ENCODE measurements around the gene PTPRG.

Gene PTPRG

GRCh38 chr3:61957259-61957658 lies 395.9 kb downstream of the PTPRG start:
- H3K36me3 ChIP-seq (ENCODE audit: insufficient read depth): no peaks in the 10 kb centered on the region
- no peak overlapping the region for H3K27ac ChIP-seq
- H3K27me3 ChIP-seq (ENCODE audit: insufficient read depth, low read depth): no peaks in the 10 kb centered on the region
- H3K4me2 ChIP-seq: no peak overlapping the region
- H3K9ac ChIP-seq: no peak overlapping the region
- no peaks in the 10 kb centered on the region for H3K79me2 ChIP-seq (ENCODE audit: insufficient read depth, low read depth)
- no peaks in the 10 kb centered on the region for H4K20me1 ChIP-seq (ENCODE audit: insufficient read depth)
- no peak overlapping the region for H2AFZ ChIP-seq (ENCODE audit: low read depth)
- TF ChIP-seq, protein P1, sequence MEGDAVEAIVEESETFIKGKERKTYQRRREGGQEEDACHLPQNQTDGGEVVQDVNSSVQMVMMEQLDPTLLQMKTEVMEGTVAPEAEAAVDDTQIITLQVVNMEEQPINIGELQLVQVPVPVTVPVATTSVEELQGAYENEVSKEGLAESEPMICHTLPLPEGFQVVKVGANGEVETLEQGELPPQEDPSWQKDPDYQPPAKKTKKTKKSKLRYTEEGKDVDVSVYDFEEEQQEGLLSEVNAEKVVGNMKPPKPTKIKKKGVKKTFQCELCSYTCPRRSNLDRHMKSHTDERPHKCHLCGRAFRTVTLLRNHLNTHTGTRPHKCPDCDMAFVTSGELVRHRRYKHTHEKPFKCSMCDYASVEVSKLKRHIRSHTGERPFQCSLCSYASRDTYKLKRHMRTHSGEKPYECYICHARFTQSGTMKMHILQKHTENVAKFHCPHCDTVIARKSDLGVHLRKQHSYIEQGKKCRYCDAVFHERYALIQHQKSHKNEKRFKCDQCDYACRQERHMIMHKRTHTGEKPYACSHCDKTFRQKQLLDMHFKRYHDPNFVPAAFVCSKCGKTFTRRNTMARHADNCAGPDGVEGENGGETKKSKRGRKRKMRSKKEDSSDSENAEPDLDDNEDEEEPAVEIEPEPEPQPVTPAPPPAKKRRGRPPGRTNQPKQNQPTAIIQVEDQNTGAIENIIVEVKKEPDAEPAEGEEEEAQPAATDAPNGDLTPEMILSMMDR (conservative IDR thresholded peaks at IDR 0.05; ENCODE audit: low read depth, low read length): no peak
- no peak overlapping the region for H3K4me3 ChIP-seq (IDR thresholded peaks at IDR 0.05; ENCODE audit: insufficient read depth, low read depth, low read length)
- no peaks in the 10 kb centered on the region for H3K4me1 ChIP-seq (ENCODE audit: low read depth, poor library complexity, severe bottlenecking)

DNA sequence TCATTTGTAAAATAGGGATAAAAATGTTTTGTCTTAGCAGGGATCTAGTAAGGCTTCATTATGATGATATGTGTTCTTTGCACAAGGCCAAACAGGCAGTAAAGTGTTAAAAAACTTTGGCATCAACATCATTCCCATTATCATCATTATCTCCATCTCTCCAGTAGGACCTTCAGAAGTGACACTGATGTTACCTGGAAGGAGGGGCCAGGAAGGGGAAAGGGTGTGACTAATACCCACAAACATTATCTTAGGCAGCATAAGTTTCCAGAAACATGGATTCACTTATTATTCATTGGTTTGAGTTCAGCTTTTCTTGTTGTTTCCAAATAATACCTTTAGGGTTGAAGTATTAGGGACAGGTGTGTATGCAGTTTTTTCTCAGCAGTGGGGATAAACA lies 399.6 kb downstream of the PTPRG start:
- no peak overlapping the region for H3K9ac ChIP-seq
- H3K36me3 ChIP-seq (ENCODE audit: insufficient read depth): no peaks in the 10 kb centered on the region
- H3K4me3 ChIP-seq (IDR thresholded peaks at IDR 0.05; ENCODE audit: insufficient read depth, low read depth, low read length): no peak overlapping the region
- H2AFZ ChIP-seq (ENCODE audit: low read depth): no peak overlapping the region
- H4K20me1 ChIP-seq (ENCODE audit: insufficient read depth): no peaks in the 10 kb centered on the region
- TF ChIP-seq, protein P1 (conservative IDR thresholded peaks at IDR 0.05; ENCODE audit: low read depth, low read length): no peak
- no peaks in the 10 kb centered on the region for H3K79me2 ChIP-seq (ENCODE audit: insufficient read depth, low read depth)
- H3K4me1 ChIP-seq (ENCODE audit: low read depth, poor library complexity, severe bottlenecking): no peaks in the 10 kb centered on the region
- no peak overlapping the region for H3K27ac ChIP-seq
- no peaks in the 10 kb centered on the region for H3K27me3 ChIP-seq (ENCODE audit: insufficient read depth, low read depth)
- H3K4me2 ChIP-seq: no peak overlapping the region

- TF ChIP-seq, protein P1 (conservative IDR thresholded peaks at IDR 0.05; ENCODE audit: low read depth, low read length): no peak
- Histone ChIP-seq H3K4me2 (no peak overlapping the region), H2AFZ (ENCODE audit: low read depth) (no peak overlapping the region), H3K36me3 (ENCODE audit: insufficient read depth) (no peaks in the 10 kb centered on the region), H3K27me3 (ENCODE audit: insufficient read depth, low read depth) (no peaks in the 10 kb centered on the region), H4K20me1 (ENCODE audit: insufficient read depth) (no peaks in the 10 kb centered on the region), H3K79me2 (ENCODE audit: insufficient read depth, low read depth) (no peaks in the 10 kb centered on the region), H3K27ac (no peak overlapping the region), H3K9ac (no peak overlapping the region), H3K4me1 (ENCODE audit: low read depth, poor library complexity, severe bottlenecking) (no peaks in the 10 kb centered on the region), H3K4me3 (IDR thresholded peaks at IDR 0.05; ENCODE audit: insufficient read depth, low read depth, low read length) (no peak overlapping the region)
These were observed 400.5 kb downstream of the PTPRG start for GRCh38 chr3:61961900-61962299.

GRCh38 chr3:61964566-61964965 lies 403.2 kb downstream of the PTPRG start:
- H3K9ac ChIP-seq: no peak overlapping the region
- H4K20me1 ChIP-seq (ENCODE audit: insufficient read depth): no peaks in the 10 kb centered on the region
- no peaks in the 10 kb centered on the region for H3K79me2 ChIP-seq (ENCODE audit: insufficient read depth, low read depth)
- H2AFZ ChIP-seq (ENCODE audit: low read depth): no peak overlapping the region
- no peaks in the 10 kb centered on the region for H3K36me3 ChIP-seq (ENCODE audit: insufficient read depth)
- no peak overlapping the region for H3K4me2 ChIP-seq
- no peaks in the 10 kb centered on the region for H3K27me3 ChIP-seq (ENCODE audit: insufficient read depth, low read depth)
- TF ChIP-seq, protein P1 (conservative IDR thresholded peaks at IDR 0.05; ENCODE audit: low read depth, low read length): no peak
- H3K4me1 ChIP-seq (ENCODE audit: low read depth, poor library complexity, severe bottlenecking): no peaks in the 10 kb centered on the region
- no peak overlapping the region for H3K4me3 ChIP-seq (IDR thresholded peaks at IDR 0.05; ENCODE audit: insufficient read depth, low read depth, low read length)
- H3K27ac ChIP-seq: no peak overlapping the region

DNA sequence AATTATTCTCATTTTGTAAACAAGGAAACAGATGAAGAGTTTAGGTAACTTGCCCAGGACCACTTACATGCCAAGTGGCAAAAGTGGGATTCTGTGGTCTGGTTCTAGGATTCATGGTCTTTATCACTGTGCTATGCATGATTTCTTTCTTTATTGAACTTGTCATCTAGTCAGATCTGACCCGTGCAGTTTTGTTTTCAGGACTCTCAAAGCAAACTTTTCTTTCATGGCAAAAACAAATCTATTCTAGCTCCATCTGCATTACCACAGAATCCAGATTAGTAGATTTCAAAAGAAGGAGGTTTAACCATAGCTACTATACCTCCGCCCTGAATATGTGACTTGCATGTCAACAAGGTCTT lies 404.4 kb downstream of the PTPRG start:
- TF ChIP-seq, protein P1 (conservative IDR thresholded peaks at IDR 0.05; ENCODE audit: low read depth, low read length): no peak
- H4K20me1 ChIP-seq (ENCODE audit: insufficient read depth): no peaks in the 10 kb centered on the region
- no peak overlapping the region for H3K9ac ChIP-seq
- no peaks in the 10 kb centered on the region for H3K27me3 ChIP-seq (ENCODE audit: insufficient read depth, low read depth)
- no peak overlapping the region for H3K4me3 ChIP-seq (IDR thresholded peaks at IDR 0.05; ENCODE audit: insufficient read depth, low read depth, low read length)
- no peak overlapping the region for H2AFZ ChIP-seq (ENCODE audit: low read depth)
- no peak overlapping the region for H3K4me2 ChIP-seq
- no peaks in the 10 kb centered on the region for H3K36me3 ChIP-seq (ENCODE audit: insufficient read depth)
- no peaks in the 10 kb centered on the region for H3K4me1 ChIP-seq (ENCODE audit: low read depth, poor library complexity, severe bottlenecking)
- no peaks in the 10 kb centered on the region for H3K79me2 ChIP-seq (ENCODE audit: insufficient read depth, low read depth)
- H3K27ac ChIP-seq: no peak overlapping the region
